DMS79 (cell line): Measurements from ENCODE around the gene USP49.

Experiments used
- DNase-seq: peaks from one replicate; lab custom pipeline; 2025; lab: John Stamatoyannopoulos, UW

Gene USP49

DNA sequence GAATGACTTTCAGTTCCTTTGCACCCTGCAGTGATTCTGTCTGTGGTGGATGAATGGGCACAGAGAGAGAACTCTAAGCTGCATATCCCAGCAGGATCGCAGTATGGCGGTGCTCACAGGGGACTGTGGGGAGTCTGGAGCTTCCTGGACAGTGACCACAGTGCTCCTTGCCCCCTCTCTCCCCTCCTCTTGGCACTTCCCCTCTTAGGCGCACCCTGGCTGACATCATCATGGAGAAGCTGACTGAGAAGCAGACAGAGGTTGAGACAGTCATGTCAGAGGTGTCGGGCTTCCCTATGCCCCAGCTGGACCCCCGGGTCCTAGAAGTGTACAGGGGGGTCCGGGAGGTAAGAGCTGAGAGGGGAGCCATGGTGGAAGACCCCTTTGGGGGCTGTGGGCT is 34.7 kb upstream of the USP49 start:
- DNase-seq, result no peak

DNA sequence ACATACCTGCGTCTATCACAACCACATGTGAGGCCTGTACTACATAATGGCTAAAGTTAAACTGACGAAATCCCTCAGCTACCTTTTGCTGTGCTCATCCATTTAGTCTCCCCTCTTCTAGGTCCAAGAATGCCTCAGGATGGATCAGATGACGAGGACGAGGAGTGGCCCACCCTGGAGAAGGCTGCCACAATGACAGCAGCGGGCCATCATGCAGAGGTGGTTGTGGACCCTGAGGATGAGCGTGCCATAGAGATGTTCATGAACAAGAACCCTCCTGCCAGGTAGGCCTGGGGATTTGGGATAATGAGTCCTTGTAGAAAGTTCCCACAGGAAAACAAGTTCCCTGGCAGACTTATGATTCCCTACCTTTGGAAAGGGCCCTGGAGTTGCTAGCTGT is 32.1 kb upstream of the USP49 start:
- DNase-seq, result no peak

DNA sequence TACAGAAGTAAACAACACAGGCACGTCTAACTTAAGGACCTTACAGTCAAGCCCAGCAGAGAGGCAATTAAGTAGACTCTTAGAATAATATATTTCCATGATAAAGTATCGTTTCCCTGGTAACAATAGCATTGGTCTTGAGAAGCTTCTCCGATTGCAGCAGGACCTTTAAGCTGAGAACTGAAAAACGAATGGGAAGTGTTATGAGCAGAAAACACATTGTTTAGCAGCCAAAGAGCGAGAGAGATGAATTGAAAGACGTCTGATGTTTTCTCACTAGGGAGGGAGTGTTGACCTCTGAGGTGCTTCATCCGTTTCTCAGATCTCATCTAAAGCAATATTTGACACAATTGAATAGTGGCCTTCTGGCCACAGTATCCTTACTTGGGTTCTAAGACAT is 27.0 kb upstream of the USP49 start:
- no peak for DNase-seq

DNA sequence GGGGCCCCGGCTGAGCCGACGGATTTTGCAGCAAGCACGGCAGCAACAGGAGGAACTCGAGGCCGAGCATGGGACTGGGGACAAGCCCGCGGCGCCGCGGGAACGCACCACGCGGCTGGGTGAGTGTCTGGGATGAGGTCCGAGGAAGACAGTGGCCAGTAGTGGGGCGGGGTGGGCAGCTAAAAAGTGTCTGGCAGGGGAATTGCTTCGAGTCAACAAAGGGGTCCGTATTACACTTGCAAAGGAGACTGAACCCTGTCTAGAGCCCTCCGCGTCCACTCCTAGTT is 26.5 kb upstream of the USP49 start:
- DNase-seq, result no peak

DNA sequence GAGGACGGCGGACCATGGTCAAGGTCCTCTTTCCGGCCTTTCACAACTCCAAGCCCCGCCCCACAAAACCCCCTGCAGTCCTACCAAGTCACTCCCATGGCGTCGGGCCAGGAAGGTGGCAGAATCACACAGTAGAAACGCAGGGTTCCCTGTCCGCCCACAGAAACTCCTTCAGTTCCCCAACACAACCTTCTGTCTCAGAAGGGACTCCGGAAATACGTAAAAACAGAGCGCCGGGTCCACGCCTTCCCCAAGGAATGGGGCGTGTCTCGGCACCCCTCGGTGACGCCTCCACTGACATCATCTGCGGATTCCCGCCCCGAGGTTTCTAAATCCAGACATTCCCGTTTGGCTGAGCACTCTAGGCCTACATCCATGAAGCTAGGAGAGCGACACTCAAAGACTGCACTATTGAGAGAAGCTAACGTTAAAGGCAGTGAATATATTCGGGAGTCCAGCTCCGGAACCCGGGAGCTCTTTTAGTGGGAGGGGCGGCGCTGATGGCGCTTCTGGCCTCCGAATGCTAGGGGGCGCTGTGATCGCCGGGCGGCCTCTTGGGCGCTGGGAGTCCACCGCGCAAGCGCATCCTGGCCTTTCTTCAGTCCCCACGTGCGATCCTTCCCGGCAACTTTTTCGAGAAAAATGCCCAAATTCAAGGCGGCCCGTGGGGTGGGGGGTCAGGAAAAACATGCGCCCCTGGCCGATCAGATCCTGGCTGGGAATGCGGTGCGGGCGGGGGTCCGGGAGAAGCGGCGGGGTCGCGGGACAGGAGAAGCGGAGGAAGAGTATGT is 25.9 kb upstream of the USP49 start, which contains the start of the genes BYSL and MED20:
BYSL (plus strand) TSS at position 579 of the 791 bp plus-strand sequence; CDS start at position 643, 64 bp downstream.
MED20 (minus strand) TSS at position 219 of the 791 bp plus-strand sequence; CDS start at position 98, 121 bp downstream.
- peak; percentile 88 for DNase-seq

DNA sequence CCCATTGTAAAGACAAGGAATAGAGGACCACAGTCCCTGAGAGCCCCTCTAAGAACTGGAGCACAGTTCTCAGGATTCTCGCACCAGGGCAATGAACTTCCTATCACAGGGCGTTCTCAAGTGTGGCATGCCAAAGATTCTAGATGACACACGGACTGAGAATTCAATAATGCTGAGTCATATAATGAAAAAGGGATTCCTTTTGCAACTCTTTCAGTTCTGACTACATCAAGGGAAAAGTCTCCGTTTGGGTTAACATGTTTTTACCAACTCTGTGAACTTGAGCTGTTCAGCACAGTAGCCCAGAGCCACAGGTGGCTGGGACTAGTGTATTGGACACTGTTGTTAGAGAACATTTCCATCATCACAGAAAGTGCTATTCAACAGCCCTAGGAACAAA is 22.4 kb upstream of the USP49 start:
- no peak for DNase-seq

DNA sequence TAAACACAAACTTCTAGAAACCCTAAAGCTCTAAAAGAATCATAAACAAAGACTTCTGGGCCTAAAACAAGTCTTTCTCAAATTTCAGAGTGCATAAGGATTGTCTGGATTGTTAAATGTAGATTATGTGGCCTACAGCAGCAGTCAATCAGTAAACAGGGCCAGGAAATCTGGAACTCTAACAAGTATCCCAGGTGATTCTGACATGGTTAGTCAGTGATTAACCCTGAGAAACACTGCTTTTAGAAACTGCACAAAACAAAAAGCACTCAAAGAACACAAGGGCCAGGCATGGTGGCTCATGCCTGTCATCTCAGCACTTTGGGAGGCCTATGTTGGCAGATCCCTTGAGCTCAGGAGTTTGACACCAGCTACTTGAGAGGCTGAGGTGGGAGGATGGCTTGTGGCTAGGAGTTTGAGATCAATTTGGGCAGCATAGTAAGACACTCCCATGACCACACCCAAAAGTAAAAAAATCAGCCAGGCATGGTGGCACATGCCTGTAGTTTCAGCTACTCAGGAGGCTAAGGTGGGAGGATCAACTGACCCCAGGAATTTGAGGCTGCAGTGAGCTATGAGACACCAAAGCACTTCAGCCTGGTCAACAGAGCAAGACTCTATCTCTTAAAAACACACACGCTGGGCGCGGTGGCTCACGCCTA is 19.8 kb upstream of the USP49 start:
- DNase-seq, result no peak

DNA sequence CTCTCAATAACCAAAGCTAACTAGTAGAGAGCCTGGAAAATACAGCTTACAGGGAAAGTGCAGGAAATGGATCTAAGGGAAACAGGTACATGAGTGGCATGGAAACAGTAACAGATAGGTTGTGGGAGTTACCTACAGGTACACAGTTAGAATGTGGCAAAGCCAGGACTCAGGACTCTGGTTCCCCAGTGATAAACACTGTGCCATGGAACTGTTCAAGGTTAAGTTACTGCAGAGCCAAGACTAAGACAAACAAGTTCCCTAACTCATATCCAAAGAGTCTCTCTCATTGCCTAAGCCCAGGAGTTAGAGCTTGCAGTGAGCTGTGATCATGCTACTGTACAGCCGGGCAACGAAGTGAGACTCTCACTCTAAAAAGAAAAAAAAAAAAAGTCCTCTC is 19.2 kb upstream of the USP49 start:
- no peak for DNase-seq

DNA sequence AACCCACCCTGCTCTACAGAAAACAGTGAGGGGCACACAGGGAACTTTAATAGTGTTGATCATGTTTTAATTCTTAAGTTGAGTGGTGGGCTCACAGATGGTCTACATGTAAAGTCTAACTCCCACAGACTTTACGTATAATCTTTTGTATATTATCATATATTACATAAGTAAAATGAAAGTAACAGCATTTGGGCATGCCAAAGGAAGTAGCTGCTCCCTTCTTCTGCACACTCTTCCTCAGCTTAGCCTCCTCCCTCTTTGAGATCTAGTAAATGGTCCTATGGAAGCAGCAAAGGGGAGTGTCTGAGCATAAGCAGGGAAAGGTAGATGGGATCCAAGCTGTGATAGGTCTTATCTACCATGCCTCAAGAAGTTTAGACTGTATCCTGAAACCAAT is 14.6 kb upstream of the USP49 start:
- DNase-seq, result no peak

DNA sequence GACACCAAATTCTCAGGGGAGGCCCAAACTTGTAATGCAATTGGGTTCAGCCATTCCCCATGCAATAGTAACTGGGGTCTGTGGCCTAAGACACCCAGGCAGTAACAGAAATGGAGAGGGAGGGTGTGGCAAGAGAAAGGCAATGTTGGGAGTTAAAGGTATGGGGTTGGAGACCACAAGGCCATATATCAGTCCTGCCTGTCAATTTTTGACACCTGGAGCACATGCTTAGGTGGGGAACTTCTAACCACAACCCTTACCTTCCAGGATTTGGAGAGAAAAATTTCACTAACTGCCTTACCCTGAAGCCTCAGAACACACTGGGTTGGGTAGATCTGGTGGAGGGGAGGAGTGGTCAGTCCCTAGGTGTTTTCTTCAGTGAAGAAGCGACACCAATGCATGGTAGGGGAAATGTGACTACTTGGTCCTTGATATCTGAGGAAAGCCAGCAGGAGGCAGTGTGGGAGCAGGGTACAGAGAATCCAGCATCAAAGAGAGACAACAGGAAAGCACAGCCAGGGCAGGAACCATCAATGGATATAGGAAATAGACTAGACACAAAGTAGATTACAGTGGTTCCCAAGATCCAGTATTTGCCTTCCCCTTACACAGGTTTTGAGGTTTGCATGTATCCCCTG is 6.8 kb upstream of the USP49 start:
- no peak for DNase-seq

DNA sequence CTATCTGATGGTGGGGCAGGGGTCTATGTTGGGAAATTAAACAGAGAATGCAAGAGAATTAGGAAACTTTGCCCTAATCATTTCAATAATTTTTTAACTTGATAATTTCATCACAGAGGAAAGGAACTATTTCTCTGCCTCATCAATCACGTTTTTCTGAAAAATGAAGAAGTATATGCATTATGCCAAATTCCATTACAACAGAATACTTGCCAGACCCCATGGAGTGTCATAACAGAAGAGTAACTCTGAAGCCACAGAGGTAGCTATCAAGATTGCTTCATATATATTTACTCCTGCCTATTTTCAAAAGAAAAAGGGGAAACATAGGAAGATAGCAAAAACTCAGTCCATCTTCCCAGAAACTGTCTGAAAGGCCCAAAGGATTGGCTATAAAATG is 5.7 kb upstream of the USP49 start:
- no peak for DNase-seq

DNA sequence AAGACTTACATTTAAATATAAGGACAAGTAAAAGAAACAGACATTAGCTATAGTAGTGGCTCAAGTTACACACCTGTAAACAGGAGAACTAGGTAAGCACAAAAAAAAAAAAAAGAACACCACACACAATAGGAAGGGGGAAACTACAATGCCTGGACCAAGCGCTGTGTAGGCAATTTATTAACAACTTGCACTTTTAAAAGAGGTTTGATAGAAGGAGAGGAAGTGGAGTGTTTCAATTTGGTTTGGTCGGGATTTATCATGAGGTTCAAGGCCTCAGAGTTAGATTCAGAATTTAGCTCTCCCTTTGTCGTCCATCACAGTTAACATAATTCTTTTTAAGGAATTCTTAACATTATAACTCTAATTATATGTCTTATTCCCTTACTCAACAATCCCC is 1.1 kb upstream of the USP49 start:
- DNase-seq, result no peak

DNA sequence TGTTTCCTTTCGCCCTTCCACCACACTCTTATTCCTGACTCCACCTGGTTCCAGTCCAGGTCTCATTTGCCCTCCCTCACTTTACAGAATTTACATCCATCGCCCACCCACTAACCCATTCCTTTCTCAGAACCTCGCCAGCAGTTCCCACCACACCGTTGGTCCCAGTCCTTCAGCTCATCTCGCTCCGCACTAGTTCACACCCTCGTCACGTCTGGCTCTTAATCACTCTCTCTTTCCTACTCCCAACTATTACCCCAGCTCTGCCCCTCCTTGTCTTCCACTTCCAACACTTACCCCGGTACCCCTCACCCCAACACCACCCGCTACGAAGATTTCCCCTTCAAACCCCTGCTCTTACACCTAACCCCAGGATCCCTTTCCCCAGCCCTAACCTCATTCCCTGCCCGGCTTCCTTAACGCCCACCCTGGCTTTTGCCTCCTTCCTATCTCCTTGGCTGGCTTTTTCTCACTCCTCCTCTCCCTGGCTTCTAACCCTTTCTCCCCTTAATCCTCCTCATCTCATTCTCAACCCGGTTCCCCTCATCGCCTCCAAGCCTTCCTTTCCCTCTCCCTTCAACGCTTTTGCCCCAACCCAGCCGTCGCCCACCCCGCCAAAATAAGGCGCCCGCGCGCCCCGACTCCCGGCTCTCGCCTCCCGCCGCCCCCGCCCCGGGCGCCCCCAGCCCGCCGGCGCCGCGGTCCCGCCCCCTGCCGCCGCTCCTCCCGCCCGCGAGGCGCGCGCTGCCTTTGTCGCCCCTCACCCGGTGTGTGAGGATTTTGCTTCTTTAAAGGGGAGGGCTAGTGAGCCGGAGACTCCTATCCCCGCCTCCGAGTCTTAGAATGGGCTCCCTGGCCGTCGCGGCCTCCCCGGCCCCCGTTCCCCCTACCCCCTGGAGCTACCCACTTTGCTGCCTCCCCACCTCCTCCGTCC is 542 bp downstream of the USP49 start:
- no peak for DNase-seq

DNA sequence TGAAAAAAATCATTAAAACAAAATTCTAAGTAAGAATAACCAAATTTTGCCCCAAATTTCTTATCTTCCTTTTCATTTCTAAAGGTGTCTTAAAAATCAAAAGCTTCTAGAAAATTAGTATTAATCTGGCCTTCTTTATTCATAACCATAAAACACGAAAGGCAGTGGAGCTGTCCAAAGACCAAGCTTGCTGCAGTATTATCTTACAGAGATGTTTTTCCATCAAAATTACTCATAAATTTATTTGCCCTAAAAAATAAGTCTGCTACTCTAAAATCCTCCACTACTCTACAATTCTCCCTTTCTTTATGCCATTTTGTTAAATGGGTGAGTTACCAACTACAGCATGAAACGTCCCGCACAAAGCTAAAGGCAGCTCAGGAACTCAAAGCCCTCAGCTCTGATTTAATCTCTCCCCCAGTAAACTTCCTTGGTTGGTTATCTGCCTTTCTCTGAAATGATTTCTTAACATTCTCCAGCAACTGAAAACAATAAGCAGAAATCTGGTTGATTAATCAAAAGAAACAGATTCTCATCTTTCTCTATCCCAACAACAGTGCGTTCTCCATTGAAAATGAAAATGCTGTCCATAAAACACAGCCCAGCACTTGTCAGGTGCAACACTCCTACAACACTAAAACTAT is 2.1 kb downstream of the USP49 start:
- no peak for DNase-seq

DNA sequence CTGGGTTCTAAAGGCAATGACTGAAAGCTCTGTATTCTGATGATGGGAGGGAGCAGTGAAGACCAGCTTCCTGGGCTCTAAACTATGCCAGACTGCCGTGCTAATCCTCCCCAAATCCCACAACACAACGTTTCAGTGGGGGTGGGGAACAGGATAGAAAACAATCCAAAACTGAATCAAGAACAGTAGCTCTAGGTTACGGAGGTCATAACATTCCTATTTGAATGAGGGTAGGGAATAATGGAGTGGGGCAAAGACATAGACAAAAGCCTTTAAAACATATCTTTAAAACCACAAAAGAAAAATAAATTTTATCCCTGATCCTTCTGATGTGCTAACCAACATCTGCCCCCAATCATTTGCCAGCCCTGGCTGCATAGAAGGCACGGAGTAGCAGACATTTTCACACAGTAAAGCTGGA is 7.8 kb downstream of the USP49 start:
- DNase-seq, result no peak

DNA sequence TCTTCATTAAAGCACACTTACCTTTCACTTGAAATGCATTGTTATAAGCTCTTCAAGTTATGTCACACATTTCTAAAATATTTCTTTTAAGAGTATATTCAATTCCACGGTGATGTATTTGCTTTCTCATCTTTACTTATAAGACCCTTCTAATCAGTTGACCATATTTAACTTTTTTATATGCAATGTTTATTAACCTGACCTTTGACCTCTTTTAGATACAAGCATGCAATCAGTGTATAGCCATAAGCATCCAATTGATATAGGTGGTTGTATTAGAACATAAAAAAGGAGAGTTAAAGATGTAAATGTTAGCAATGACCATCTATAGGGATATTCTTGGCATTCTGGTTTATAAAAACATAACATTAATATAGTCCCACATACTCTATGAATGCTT is 9.2 kb downstream of the USP49 start:
- DNase-seq, result no peak

DNA sequence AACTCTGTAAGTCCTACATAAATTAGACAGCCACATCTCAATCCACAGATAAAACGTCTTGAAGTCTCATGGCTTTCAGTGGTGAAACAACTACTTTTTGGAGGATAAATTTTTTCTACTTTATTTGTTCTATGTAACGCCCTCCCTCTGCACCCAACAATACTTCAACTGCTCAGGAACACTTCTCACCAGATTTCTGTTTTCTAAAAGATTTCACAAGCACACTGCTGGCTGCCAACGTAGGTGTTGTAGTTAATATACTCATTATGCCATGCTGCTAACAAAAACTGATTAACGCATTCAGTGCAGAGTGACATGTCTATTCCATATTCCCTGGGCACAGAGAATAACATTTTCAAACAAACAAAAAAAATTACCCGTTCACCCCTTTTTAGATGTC is 10.2 kb downstream of the USP49 start:
- DNase-seq, result no peak

DNA sequence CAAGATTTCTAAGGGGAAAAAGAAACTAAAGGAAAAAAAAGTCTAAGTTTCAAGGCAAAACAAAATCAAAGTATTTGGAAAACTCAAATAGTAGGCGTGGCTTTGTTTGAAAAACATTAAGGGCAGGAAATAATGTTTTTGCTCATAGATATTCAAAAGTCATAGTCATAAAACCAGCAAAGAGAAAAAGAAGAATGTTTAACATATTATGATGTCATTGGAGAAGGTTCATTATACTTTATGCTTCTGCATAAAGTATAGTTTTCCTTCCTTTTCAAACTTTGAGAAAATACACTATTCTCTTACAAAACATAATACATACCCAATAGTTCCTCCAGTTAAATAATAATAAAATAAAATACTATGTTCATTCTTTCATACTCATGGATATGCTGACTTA is 13.7 kb downstream of the USP49 start:
- no peak for DNase-seq

DNA sequence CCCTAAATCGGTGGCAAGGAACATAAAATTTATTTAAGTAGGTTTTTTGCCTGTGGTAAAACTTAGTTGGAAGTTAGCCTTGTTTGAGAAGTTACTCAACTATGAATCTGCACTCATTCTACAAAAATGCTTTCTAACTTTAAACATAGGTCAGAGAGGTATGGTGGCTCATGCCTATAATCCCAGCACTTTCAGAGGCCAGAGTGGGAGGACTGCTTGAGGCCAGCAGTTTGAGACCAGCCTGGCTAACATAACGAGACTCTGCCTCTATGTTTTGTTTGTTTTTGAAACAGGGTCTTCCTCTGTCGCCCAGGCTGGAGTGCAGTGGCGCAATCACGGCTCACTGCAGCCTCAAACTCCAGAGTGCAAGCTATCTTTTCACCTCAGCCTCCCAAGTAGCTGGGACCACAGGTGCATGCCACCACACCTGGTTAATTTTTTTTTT is 16.2 kb downstream of the USP49 start:
- no peak for DNase-seq

DNA sequence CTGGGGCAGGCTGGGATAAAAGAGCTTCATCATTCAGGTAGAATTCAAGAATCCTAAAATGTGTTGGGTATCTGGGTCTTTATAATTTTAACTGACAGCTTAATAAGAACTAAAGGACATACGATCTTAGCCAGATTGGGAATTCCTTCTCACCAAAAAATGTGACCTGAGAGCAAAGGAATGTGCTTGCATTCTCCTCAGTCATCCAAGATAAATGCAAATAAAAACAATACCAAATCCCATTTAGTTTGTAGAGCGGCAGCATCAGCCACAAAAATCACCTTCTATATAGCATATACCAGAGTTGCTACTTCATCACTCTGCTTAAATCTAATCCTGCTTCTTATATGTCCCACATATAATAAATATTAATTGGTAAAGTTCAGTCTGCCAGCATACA is 16.9 kb downstream of the USP49 start:
- DNase-seq, result no peak

DNA sequence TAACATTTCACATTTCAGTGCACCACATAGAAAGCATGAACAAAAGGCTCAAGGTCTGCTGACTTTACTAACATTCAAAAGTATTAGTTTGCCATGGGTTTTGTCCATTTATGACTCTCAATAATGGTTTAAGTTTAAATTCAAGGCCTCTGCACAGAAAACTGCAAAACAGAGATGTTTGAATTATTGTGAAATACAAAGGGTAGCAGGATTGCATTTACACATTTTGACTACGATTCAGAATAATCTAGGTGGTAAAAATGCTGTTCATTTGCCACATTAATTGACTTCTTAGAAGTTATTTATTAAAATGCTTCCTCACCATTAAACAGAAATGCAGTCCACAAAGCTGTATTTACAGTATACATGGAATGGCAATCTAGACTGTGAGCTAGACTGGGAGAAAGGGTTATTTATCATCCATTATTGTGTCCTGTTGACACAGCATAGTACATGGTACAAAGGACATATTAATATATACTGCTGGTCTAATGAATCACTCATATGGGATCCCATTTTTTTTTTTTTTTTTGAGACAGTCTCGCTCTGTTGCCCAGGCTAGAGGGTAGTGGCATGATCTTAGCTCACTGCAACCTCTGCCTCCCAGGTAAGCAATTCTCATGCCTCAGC is 18.0 kb downstream of the USP49 start:
- no peak for DNase-seq
